ENCODE results near the gene MLLT1.

DNA sequence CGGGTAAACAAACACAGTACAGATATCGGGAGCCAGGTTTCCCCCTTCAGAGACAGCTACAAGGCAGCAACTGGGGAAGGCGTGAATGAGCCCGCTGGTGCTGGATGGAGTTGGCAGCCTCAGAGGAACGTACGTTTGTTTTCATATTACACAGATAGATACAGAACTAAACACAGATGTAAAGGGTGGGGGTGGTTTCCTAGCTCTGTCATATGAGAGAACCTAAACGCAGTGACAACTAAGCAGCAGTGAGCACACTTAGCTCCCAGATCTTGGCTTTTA lies 32.8 kb downstream of the MLLT1 start:
- TF ChIP-seq EGR1 (IDR thresholded peaks at IDR 0.05; ENCODE audit: borderline replicate concordance in 1 of 2, low read depth in 2 of 2, low read length in 2 of 2) (no peak), CTCF (IDR thresholded peaks at IDR 0.05 in 2 of 3, conservative IDR thresholded peaks at IDR 0.05 in 1 of 3; ENCODE audit: control insufficient read depth in 2 of 3, extremely low read depth in 1 of 3, insufficient read depth in 1 of 3, low read depth in 3 of 3, low read length in 3 of 3) (no peak), GABPA (IDR thresholded peaks at IDR 0.05; ENCODE audit: low read depth) (no peak), FOS (IDR thresholded peaks at IDR 0.05; ENCODE audit: borderline replicate concordance, extremely low read depth, insufficient read length) (no peak), POLR2AphosphoS5 (IDR thresholded peaks at IDR 0.05; ENCODE audit: low read length) (no peak), BCL11A (IDR thresholded peaks at IDR 0.05; ENCODE audit: low read depth, low read length) (no peak), EZH2 (IDR thresholded peaks at IDR 0.05; ENCODE audit: borderline replicate concordance, control insufficient read depth, low read depth, low read length) (no peak), POLR2A (IDR thresholded peaks at IDR 0.05; ENCODE audit: low read depth, low read length) (no peak), ETV6 (conservative IDR thresholded peaks at IDR 0.05 in 1 of 2, IDR thresholded peaks at IDR 0.05 in 1 of 2; ENCODE audit: borderline replicate concordance in 1 of 2, low read depth in 1 of 2) (no peak)
